GM21515 (cell line): ENCODE measurements around the gene FJX1.
"Not testable (repeated sequence)": the region's sequence is repeated elsewhere in the genome, so short reads cannot be mapped to it uniquely, and the experiment has no call there.

Source experiments
- ATAC-seq: cut with Tn5 transposase; IDR thresholded peaks from one replicate; pipeline ENCODE4 v1.9.1; 2021; ENCODE audit not compliant: unreplicated experiment

FJX1 gene

DNA sequence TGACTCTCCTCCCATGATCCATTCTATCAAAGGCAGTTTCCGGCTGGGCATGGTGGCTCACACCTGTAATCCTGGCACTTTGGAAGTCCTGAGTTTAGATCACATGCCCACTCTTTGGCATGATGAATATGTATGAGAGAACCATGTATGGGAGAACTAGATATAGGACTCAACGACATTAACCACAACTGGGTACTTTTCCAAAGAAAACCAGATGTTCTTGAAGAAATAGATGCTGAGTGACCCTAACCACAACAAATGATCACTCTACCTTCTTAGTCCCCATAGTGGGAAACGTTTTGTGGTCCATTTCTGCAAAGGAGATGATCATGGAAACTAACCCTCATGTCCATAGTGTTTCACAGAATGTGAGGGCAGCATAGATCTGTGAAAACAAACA lies 13.6 kb downstream of the FJX1 start:
- ATAC-seq, result no peak

DNA sequence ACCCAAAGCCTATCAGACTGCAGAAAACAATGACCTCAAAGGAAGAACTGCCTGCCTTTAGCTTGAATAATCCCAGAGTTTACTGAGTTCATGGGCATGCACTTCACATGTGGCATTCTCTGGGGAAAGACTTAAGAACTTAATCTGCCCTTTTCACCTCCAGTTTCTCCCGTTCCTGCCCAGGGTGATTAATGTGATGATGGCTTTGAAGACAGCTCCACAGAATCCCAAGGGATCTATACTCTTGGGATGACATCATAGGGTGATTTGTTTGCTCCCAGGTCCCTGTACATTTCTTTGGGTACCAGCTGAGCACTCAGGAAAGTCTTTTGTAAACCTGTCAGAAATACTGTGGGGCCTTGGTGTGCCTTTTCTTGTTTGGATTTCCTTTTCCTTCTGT lies 14.0 kb downstream of the FJX1 start:
- ATAC-seq, result no peak

DNA sequence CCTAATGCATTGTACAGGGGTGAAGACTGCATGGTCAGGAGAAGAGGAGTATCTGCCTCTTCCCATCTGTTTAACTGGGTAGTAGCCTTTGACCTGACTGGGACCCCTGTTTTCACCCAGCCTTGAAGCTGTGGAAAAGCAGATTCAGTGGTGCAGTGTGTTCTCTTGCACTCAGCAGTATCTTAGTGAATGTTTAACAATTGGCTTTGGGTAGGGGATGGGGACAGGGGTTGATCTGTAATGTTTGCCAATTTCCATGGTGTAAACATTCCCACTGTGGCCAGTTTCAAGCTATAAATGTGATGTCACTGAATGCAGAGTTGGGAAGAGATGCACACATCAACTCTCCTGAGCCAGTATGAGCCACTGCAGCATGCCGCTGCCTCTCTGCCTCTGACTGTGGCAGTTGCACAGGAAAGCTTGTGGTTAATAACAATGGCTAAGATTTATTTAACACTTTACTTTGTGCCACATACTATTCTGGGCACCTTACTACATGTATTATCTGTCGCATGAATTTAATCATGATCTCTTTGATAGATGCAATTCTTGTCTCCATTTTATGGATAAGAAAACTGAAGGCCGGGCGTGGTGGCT lies 15.7 kb downstream of the FJX1 start:
- ATAC-seq, result no peak

DNA sequence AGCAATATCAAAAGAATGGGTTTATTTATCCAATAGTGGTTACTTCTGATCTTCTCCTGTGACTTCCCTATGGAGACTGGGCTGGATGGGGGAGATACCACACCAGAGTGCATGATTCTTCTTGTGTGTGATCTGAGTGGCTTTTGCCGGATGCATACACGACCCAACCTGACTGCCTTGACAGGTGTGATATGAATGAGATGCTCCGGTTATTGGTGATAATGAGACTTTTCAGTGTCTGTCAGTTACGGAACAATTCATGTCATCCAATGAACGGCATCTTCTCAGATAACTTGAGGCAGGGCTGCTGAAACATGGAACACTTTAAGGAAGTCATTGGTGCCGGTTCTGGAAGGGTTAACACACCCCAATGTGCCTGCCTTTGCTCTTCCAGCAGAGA lies 17.7 kb downstream of the FJX1 start:
- ATAC-seq, result no peak

DNA sequence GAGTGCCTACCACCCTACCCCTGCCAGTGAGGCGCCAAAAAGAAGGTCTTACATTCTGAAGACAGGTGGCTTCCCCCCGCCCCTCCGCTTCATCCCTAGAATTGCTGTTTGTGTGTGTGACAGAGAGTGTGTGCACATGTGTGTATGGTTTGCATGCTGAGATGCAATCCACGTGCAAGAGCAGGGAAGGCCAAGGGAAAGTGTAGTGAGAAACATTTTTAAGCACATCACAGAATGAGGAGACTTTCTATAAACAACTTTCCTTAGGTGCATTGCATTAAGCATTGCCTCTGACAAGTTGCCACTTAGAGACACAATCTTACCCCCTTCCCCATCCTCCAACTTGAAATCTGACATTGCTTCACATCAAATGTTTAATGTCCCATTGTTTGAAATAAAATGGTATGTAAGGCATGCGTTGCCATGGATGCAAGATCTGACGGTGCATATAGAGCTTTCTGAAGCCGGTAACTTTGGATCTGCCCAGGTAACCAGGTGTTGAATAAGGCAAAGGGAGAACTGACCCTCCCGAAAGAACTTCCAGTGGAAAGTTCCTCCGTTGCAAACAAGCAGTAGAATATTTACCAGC lies 21.4 kb downstream of the FJX1 start:
- no peak for ATAC-seq

DNA sequence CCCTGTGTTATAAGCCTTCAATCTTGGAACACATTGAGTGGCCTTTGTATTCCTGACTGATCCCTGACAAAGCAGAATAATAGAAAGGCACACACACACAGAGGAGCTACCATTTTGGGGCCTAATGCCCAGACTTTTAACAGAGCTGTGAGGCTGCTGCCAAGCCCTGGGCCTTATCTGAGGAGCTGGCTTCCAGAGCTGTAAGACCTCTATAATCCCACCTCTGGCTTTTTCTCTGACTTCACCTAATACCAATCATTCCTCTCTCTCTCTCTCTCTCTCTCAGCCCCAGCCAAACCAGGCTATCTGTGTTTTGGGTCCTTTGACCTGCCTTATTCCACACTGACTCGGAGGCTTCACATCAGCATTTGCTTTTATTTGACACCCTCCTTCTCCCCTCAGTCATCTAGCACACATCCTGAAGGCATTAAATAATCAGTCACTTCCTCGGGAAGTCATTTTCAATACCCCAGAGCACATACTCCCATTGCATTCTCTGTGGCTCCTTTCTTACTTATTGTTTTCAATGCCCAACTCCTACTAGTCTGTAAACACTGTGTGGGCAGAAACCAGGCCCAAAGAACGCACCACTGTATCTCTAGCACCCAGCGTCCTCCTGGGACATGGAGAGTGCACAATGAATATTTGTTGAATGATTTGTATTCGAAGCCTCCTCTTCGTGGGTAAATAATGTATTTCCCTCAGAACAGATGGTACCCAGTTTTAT lies 23.1 kb downstream of the FJX1 start:
- no peak for ATAC-seq

DNA sequence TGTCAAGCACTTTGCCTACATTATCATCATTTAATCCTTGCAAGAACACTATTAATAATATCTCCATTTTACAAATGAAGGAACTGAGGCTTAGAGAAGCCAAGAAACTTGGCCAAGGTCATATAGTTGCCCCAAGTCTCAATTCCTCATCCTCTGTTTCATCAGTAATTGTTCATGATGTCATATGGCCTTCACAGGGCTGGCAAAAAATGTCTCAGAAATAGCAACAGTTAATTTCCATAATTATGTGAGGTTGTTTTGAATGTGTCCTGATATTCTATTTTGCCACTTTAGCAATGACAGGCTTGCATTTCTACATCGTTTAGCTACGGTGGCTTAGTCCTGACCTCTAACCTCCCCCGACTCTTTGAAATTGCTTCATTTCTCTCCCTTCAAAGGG lies 23.7 kb downstream of the FJX1 start:
- no peak for ATAC-seq

DNA sequence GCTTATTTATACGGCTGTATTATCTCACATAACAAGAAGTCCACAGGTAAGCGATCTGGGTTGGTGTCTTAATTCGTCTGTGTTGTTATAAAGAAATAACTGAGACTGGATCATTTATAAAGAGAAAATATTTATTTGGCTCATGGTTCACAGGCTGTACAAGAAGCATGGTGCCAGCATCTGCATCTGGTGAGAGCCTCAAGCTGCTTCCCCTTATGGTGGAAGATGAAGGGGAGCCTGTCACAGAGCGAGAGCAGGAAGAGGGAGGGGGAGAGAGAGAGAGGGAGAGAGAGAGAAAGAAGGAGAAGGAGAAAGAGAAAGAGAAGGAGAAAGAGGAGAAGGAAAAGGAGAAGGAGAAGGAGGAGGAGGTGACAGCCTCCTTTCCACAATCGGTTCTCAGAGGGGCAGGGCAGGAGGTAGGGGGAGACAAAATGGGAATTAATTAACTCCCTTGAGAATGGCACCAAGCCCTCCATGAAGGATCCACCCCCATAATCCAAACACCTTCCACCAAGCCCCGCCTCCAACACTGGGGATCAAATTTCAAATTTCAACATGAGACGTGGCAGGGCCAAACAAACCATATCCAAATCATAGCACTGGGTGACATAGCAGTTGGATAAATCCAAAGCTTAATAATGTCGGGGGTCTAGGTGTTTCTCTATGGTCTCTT lies 29.3 kb downstream of the FJX1 start:
- ATAC-seq, result no peak

DNA sequence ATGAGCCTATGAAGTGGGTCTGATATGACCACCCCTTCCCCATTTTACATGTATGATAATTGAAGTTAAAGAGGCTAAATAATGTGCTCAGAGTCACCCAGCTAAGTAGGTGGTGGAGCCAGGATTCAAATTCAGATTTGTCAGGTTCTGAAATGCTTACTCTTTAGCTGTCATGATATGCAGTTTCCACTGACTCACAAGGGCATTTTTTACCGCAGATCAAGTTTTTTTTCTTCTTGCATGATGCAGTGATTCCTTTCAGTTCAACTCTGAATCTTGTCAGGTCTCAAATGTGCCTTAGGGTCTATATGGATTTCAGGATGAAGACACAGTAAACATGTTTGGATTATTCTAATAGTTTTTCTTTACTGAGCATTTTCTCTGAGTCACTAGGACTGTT lies 31.7 kb downstream of the FJX1 start:
- ATAC-seq, result no peak

DNA sequence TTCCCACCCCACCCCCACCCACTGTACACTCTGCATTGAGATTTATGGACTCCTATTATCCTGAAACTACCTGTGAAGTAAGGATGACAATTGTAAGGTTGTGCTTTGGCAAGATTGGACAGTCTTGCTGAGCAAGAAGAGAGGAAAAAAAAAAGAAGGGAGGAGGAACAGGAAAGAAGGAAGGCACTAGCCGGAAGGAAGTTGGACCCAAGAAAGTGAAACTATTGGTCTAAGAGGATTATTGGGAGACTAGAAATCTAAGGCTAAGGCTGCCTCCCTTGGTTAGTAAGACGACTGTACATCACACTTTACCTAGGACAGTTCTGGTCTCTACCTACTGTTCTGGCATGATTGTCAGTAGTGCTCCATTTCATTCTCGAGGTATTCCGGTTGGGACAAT lies 32.2 kb downstream of the FJX1 start:
- ATAC-seq, result no peak

DNA sequence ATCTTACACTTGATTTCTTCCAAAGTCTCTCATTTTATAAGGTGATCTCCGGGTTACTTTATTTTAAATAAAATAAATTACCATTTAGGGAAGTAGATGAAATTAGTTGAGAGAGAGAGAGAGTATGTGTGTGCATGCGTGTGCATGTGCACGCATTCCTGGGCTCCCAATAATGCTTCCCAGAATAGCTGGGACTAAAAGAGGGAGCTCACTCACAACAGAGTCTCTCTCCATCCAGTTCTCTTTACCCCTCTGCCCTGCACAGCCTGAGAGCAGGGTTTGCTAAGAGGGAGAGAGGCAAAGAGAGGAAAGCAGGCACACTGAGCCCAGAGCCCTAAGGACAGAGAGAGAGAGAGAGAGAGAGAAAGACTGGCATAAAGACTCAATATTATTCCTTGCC lies 33.0 kb downstream of the FJX1 start:
- no peak for ATAC-seq

DNA sequence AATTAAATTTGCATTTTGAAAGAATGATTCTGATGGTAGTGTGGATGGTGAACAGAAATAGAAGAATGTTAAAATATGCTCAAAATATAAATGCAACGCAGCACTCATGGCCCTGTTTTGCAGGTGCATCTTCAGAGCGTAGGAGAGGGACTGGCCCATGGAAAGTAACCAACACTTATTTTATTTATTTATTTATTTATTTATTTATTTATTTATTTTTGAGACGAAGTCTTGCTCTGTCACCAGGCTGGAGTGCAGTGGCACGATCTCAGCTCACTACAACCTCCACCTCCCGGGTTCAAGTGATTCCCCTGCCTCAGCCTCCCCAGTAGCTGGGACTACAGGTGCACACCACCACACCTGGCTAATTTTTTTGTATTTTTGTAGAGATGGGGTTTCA lies 34.5 kb downstream of the FJX1 start:
- ATAC-seq, result not testable (repeated sequence)

DNA sequence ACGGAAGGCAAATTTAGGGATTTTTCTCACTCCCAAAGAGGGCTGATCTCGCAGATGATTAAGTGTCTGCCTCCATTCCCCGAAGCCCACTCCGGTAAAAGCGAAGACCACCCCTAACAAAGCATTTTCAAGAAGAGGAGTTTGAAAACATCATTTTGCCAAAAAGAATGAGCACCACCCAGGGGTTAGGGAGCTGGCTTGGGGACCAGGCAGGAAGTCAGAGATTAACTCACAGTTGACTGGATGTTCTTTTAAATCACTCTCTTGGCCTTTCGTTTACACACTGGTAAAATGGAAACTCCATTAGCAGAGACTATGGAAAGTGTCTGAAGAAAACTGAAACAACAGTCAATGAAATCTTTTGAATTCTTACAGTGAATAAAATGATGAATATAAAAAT lies 36.5 kb downstream of the FJX1 start:
- ATAC-seq, result no peak

DNA sequence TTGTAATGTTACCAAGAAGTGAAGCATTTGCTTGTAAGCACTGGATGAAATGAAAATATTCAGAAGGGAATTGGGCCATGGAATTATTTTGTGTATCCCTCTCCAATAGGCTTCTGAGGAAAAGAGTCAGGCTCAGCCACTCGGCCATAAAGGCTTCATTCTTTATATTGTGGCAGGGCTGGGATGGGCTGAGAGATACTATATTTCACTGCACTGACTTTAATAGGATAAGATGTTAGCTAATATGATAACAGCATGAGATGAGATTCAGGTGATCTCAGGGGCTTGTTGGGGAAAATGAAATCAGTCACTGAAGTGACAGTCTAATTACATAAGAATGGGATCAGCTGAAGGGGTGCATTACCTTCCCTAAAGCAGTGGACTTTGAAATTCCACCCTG lies 37.0 kb downstream of the FJX1 start:
- ATAC-seq, result no peak

DNA sequence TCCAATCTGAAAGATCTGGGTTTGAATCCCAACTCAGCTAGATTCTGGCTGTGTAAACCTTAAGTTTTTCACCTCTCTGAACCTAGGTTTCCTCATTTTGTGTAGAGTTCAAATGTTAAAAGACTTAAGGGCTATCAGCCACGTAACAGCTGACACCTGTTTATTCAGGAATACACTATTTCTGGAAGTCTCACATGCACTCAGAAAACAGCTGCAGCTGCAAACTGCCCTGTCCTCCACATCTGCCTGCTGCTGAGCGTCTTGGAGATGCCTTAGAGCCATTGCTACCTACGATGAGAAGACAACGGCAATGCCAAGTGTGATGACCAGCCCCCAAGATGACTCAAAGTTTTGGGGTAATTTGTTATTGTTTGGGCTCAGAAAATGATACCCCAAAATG lies 37.6 kb downstream of the FJX1 start:
- no peak for ATAC-seq

DNA sequence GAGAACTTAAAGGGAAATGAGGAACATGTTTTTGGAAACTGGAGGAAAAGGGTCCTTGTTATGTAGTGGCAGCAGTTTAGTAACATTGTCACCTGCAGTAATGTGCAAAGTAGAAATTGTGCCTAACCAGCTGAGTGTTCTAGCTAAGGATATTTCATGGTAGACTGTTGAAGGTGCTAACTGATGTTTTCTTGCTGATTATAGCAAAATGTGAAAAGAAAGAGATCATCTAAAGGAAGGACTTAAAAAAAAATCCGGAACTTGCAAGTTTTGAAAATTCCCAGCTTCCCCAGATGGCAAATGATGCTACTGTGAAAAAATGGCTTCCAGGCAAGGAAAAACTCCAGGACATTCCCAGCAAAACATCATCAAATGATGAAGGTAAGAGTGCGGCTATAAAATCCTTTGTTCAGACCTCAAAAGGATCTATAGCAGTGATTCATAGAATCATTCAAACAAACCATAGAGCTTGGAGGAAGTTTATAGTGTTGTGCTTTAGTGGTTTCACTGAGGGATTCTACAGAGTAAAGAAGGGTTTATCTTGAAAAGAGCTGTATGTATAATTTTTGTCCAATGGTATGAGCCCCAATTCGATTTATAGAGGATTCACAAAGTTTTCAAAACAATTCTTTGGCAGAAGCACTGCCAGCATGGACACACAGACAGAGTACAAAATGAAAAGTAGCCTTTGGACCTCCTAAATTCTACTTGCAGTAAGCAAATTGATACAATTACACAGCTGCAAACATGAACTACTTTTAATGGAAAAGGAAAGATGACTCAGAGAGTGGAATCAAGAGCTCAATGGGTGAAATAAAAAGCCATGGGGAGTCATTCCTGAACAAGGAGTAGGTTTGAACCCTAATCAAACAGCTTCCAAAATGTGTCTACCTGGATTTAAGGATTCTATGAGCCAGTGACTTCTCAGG lies 40.0 kb downstream of the FJX1 start:
- no peak for ATAC-seq

DNA sequence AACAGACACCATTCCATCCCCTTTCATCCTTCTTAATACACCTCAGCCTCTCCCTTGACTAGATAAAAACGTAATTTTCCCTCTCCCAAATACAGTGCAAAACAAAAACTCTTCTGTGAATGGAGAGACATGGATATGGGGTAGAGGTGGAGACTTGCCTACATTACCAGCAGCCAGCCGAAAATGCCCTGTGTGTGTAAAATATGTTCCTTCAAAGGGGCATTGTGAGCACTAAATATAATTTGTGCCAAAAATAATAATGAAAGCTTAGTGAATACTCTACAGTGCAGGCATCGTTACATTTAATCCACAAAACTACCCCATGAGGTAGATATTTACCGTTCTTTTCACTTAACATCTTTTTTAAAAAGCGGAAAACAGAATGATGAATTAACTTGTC lies 43.3 kb downstream of the FJX1 start:
- ATAC-seq, result no peak

DNA sequence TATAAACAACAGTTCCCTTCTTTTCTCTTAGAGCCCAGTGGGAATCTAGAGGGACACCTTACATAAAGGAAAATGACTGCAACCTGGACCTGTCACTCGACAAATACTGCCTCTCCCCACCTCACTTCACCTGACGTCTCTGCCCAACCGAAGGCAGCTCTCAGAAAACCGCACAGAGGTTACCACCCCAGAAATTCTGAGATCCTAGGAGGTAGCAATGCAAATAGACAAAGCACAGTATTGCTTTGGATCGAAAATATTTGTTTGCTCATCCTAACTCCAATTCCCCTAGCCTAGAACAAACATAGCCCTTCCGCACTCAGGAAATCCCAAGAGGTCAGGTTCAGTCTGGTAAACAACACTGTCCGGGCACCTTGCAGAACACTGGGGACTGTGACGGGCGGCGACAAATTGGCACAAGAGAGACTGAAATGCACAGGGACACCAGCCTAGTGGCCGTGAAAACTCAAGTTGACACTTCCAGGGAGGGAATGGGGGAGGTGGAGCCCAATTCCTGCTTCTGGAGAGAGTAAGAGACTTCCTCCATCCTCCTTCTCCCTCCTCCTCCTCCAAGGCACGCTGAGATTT lies 43.9 kb downstream of the FJX1 start:
- peak; percentile 43 for ATAC-seq

DNA sequence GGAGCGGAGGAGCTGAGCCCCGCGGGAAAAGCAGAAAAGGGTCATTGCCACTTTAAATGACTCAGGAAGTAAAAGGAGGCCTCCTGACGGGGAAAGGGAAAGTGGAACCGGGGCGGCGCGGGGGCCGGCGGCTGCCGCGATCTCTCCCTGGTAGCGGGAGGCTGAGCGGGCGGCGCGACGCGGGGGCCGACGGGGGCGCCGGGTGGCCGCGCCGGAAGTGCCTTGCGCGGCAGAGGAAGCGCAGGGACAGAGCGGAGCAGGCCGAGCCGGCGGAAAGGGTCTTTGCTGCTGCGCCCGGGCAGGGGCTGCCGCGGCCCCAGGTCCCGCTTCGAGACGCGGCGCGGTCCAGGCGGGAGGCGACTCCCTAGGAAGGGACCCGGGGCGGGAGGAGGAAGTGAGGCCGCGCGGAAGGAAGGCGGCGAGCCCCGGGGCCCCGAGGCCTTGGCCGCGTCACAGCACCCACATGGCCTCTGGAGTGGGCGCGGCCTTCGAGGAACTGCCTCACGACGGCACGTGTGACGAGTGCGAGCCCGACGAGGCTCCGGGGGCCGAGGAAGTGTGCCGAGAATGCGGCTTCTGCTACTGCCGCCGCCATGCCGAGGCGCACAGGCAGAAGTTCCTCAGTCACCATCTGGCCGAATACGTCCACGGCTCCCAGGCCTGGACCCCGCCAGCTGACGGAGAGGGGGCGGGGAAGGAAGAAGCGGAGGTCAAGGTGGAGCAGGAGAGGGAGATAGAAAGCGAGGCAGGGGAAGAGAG lies 44.6 kb downstream of the FJX1 start, which contains the start of gene TRIM44:
TSS of gene TRIM44 (plus strand) at position 127 of the 759 bp plus-strand sequence. CDS start at position 464, 337 bp downstream.
- peak; percentile 91 for ATAC-seq

DNA sequence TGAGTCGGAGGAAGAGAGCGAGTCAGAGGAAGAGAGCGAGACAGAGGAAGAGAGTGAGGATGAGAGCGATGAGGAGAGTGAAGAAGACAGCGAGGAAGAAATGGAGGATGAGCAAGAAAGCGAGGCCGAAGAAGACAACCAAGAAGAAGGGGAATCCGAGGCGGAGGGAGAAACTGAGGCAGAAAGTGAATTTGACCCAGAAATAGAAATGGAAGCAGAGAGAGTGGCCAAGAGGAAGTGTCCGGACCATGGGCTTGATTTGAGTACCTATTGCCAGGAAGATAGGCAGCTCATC lies 45.1 kb downstream of the FJX1 start:
- ATAC-seq, result no peak
